SH-SY5Y (cell line): ENCODE measurements around the gene ABCC4.

ENCODE experiments used
- GATA2 ChIP-seq: IDR thresholded peaks from 2 replicates; pipeline ENCODE4 v1.6.1; 2011; ENCODE audit warnings: mild to moderate bottlenecking, low read depth, low read length
- GATA3 ChIP-seq: IDR thresholded peaks from 2 replicates; pipeline ENCODE4 v1.6.1; 2011; ENCODE audit warnings: low read depth, mild to moderate bottlenecking, low read length, moderate library complexity

GRCh38 chr13:95234242-95234641, 67.0 kb downstream of the ABCC4 start:
- no peak for TF ChIP-seq GATA2
- TF ChIP-seq GATA3 = no peak
